Mucosa of rectum (tissue), 2 donors: Measurements from ENCODE around the gene ZNF860.
A peak's percentile ranks its signal among the peaks of the same experiment; 100 is the strongest.

Source experiments
- H3K27ac ChIP-seq, 2 donors: one replicate each; pipeline ENCODE4 v1.7.0; 2013; ENCODE audit warnings: inconsistent platforms in 2 of 2, low read depth in 2 of 2, low read length in 2 of 2
- H3K27me3 ChIP-seq, 2 donors: one replicate each; pipeline ENCODE4 v1.7.0; 2013; ENCODE audit warnings: low read length in 2 of 2; ENCODE audit not compliant: control insufficient read depth in 2 of 2, insufficient read depth in 2 of 2
- H3K36me3 ChIP-seq, 2 donors: one replicate each; pipeline ENCODE4 v1.7.0; 2013; ENCODE audit warnings: low read length in 2 of 2; ENCODE audit not compliant: control insufficient read depth in 2 of 2, insufficient read depth in 2 of 2
- H3K4me1 ChIP-seq, 2 donors: one replicate each; pipeline ENCODE4 v1.7.0; 2013; ENCODE audit warnings: low read length in 2 of 2, mild to moderate bottlenecking in 1 of 2; ENCODE audit not compliant: control insufficient read depth in 2 of 2, insufficient read depth in 2 of 2
- H3K4me3 ChIP-seq, 2 donors: one replicate each; pipeline ENCODE4 v1.7.0; 2013; ENCODE audit warnings: low read length in 2 of 2
- H3K9ac ChIP-seq, 2 donors: one replicate each; pipeline ENCODE4 v1.7.0; 2013; ENCODE audit warnings: low read length in 2 of 2, low read depth in 1 of 2, mild to moderate bottlenecking in 1 of 2
- H3K9me3 ChIP-seq, 2 donors: one replicate each; pipeline ENCODE4 v1.7.0; 2013; ENCODE audit warnings: low read length in 2 of 2; ENCODE audit not compliant: control insufficient read depth in 2 of 2
- donor health status: healthy.
- donor health status: Normal muscosa, but diverticular disease.

Gene ZNF860

DNA sequence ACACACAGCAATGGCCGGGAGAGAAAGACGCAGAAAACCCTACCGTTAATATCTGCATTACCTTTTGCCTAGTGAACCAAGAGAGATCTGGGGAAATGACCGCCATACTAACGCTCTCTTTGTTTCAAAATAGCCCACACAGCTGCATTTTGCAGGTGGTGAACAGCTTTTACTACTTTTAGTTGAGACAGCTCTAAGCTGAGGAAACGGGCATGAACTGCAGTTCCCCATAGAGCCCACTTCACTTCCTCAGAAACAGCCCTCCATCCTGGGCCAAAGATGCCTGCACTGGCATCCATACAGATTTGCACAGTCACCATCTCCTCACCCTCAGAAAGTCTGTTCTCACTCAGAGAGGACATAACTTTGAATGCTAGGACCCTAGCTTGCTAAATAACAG lies 45.0 kb downstream of the ZNF860 start:
- Histone ChIP-seq H3K9me3 (no peaks in the 10 kb centered on the region), H3K27me3 (no peaks in the 10 kb centered on the region), H3K4me1 (peaks cover 0 to 3% of the 10 kb centered on the region in 2 donors), H3K4me3 (no peak overlapping the region), H3K9ac (no peak overlapping the region), H3K36me3 (no peaks in the 10 kb centered on the region), H3K27ac (no peak overlapping the region)

DNA sequence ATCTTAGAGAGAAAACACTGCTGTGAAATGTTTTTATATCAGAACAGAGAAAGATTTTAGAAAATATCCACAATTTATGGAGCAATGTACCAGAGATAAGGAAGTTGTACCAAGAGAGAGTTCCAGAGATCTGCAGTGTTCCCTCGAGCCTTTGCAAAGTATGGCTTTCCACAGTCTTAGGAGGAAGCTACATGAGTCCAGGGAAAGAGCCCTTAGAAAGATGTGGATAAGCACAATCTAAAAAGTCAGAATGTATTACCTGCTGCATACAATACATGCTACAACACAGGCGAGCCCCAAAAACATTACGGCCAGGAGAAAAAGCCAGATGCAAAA lies 56.4 kb downstream of the ZNF860 start:
- Histone ChIP-seq H3K4me3 (no peak overlapping the region), H3K27ac (no peak overlapping the region), H3K4me1 (peaks cover 0 to 3% of the 10 kb centered on the region in 2 donors)

DNA sequence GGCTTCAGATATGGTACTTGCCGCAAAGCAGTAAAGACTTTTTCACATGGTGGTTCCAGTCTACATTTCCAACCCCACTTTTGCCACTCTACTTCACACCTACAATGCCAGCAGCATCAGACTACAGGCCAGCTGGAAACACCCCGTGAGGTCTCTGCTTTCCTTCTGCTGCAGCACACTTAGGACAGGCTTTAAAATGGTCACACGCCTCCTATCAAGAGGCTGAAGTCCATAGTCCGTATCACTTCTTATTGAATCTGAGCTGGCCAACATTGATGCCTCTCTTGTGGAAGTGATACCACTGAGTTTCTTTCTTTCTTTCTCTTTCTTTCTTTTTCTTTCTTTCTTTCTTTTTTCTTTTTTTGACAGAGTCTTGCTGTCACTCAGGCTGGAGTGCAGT lies 59.8 kb downstream of the ZNF860 start:
- Histone ChIP-seq H3K27me3 (no peaks in the 10 kb centered on the region), H3K27ac (peak overlapping the region in 1 of 2 donors; percentile 25), H3K4me3 (no peak overlapping the region), H3K9ac (no peak overlapping the region), H3K9me3 (no peaks in the 10 kb centered on the region), H3K36me3 (no peaks in the 10 kb centered on the region), H3K4me1 (peaks cover 7 to 17% of the 10 kb centered on the region in 2 donors)

More for the DNA sequence above, 56.4 kb downstream of the ZNF860 start:
- no peaks in the 10 kb centered on the region for H3K27me3 ChIP-seq
- no peaks in the 10 kb centered on the region for H3K9me3 ChIP-seq
- no peaks in the 10 kb centered on the region for H3K36me3 ChIP-seq
- H3K9ac ChIP-seq = no peak overlapping the region
